GM19328 (cell line): ENCODE results near the gene SYT6.

Experiments used
- ATAC-seq: cut with Tn5 transposase; IDR thresholded peaks from one replicate; pipeline ENCODE4 v1.9.1; 2021; ENCODE audit warnings: mild to moderate bottlenecking, moderate library complexity; ENCODE audit not compliant: unreplicated experiment

The SYT6 gene, protein sequence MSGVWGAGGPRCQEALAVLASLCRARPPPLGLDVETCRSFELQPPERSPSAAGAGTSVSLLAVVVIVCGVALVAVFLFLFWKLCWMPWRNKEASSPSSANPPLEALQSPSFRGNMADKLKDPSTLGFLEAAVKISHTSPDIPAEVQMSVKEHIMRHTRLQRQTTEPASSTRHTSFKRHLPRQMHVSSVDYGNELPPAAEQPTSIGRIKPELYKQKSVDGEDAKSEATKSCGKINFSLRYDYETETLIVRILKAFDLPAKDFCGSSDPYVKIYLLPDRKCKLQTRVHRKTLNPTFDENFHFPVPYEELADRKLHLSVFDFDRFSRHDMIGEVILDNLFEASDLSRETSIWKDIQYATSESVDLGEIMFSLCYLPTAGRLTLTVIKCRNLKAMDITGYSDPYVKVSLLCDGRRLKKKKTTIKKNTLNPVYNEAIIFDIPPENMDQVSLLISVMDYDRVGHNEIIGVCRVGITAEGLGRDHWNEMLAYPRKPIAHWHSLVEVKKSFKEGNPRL

GRCh38 chr1:114153261-114154145, at the start of gene SYT6:
SYT6 (minus strand) TSS chr1:114153869; CDS start chr1:114153772, 97 bp downstream.
- ATAC-seq, result no peak

DNA sequence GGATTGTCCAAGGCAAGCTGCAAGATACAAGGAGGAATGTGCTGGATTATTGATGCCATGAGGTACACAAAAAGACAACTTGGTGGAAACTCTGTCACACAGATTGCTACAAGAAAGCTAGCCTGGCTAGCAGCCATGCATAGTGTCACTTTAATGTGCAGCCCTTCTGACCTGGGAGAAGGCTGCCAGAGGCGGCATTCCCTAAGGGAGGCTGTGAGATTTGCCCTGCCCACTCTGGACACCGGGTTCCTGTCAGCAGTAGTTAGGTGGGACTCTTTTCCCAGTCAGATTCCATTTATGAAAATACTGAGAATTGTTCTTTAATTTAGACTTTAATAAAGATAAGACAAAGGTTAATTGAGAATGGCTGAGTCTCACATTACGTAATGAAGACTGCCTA, 47.8 kb upstream of the SYT6 start:
- ATAC-seq, result no peak

DNA sequence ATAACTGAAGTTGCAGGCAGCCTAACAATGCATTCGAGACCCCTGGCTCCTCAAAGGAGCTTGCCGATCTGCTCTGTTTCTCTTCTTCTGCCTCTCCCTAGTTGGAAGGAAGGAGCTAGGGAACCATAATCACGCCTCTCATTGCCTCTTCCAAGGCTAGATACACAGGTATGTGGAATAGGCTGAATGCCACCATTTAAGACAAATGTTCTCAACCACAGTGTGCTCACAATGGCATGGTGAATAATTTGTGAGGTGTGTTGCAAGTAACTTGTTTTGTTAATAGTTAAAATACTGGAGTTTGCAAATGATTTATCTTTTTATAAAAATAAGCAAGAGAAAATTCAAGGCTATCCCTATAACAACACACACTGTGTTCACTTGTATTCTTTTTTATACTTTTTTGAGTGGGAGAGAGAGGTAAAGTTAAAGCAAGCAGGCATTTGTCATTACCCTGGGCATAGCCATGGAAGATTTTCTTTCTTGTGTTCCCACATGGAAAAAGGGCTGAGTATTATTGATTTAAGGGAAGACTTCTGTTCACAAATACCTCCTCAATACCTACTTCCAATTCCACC, 45.4 kb upstream of the SYT6 start:
- no peak for ATAC-seq

GRCh38 chr1:114196992-114197907, 43.6 kb upstream of the SYT6 start:
- no peak for ATAC-seq

DNA sequence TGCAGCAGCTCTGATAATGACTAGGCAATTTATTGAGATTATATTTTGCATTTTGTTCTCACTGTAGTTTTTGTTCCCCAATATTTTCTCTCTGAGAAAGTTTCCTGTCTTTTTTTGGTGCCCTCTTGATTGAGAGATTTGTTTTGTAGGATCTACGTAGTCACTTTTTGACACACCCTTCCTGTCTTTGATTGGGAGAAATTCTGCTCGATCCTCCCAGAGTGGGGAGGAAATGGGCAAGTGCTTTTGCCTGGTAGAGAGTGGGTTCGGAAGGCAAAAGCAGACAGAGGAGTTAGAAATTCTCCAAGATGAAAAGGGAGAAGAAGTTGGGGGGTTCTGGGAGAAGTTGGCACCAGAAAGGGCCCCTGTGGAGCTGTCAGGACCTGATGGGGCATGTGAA, 42.1 kb upstream of the SYT6 start:
- no peak for ATAC-seq

DNA sequence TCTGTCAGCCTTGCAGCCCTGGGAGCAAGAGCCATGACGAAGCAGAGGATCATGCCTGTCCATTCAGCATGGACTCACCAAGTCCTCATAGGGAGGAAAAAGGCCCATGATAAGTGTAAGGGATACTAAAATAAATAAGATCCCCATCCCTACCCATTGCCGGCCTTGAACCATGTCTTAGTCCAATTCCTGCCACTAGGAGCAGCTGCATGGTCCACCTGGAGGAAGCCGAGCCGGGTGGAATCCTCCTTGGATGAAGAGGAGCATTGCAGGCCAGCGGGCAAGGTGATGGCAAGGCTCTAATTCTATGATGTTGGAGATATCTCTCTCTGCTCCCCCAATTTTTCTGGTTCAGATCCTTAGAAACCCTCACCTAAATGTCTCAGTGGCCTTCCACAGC, 38.7 kb upstream of the SYT6 start:
- no peak for ATAC-seq

- ATAC-seq, result no peak
These were observed 35.7 kb upstream of the SYT6 start for GRCh38 chr1:114189398-114189797.

DNA sequence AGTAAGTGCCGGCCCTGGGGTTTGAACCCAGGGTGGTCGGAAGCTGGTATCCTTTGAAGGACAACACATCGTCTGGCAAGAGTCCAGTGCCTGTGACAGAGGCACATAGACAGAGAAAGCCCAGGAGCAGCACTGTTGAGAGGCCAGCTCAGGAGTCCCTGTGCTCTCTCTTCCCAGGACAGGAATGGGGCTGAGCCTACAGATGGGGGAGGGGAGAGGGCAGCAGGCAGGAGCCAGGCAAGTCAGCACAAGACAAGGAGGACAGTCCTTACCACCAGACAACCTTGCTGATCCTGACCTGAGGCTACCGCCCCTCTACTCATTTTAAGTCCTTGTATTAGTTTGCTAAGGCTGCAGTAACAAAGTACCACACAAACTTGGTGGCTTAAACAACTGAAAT, 27.7 kb upstream of the SYT6 start:
- no peak for ATAC-seq

GRCh38 chr1:114180742-114181141, 27.1 kb upstream of the SYT6 start:
- ATAC-seq, result no peak

GRCh38 chr1:114178936-114179335, 25.3 kb upstream of the SYT6 start:
- no peak for ATAC-seq

DNA sequence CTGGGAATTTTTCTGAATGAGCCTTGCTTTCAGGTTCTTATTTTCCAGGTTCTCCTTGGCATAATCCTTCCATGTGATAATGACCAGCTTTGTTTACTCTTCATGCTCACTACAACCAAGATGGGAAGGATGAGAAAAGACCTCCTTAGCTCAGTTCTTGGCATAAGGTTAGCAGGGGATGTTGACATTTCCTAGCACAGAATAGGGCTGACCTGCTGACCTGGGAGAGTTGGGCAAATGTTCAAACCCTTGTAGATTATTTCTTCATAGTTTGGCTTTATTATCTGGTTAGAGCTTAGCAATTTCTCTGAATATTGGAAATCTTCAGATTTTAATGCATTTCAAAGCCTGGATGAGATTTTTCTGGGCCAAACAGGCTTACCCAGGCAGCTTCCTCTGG, 23.6 kb upstream of the SYT6 start:
- no peak for ATAC-seq

DNA sequence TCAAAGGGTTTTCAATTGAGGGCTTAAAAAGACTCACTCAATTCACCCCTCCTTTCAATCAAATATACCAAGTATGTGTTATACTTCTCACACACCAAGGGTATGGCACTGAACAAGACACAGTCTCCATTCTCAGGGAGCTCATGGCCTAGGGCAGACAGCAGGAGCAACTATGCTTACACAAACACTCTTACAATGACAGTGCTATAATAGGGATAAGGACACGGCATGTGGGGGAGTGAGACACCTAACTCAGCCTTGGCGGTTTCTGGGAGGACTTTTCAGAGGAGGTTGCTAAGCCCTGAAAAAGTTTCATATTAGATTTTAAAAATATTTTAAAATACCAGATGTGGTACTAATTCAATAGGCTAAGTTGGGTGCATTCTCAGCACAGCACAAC, 22.7 kb upstream of the SYT6 start:
- no peak for ATAC-seq

DNA sequence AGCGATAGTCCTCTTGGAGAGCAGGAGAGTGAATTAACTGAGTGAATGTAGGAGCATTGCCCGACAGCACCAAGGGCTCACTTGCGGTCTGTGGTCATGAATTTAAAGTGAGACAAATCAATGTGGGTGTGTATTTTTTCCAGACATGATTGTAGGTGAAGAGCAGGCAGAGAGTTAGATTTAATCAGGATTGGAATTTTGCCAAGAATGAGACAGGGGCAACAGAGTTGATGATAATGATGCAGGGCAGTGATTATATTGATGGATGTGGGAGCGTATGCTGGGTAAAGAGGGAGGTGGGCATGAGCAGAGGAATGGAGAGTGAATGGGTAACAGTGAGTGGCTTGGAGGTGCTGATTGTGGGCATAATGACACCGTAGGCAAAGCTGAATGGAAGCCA, 20.0 kb upstream of the SYT6 start:
- no peak for ATAC-seq

GRCh38 chr1:114169509-114169908, 15.8 kb upstream of the SYT6 start:
- no peak for ATAC-seq

GRCh38 chr1:114167226-114167625, 13.6 kb upstream of the SYT6 start:
- ATAC-seq, result no peak

GRCh38 chr1:114164840-114165543, 11.3 kb upstream of the SYT6 start:
- no peak for ATAC-seq

DNA sequence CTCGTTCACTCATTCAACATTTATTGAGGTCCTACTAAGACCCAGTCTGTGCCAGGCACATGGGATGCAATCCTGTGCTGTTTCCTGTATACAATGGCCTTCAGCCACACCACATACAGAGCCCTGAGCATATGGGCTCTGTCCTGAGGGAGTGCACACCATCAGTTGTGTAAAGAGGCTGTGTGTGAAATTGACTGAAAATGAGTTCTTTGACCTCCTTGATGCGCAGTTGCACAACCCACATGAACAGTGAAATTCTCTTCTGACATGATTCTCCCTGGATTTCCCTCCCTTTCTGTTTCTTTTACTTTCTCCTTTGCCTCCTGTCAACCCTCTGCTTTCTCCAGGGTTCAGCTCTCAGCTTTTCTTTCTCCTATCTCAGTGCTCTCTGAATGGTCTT, 6.3 kb upstream of the SYT6 start:
- ATAC-seq, result no peak

DNA sequence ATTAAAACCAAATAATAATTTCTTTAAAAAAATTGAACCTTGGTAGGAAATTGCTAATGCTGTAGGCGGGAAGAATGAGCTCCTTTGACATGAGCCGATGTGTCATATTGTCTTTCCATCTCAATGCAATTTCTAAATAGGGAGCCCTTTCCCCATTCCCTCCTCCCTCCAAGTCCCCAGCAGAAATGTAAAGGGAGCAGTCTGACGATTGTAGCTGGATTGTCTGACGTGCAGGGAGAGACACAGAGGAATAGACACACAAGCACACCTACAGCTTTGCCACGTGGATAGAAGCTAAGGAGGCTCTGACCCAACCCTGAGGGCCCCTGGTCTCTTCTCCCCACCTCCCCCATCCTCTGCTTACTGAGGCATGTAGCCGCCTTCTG, 3.6 kb upstream of the SYT6 start:
- no peak for ATAC-seq

DNA sequence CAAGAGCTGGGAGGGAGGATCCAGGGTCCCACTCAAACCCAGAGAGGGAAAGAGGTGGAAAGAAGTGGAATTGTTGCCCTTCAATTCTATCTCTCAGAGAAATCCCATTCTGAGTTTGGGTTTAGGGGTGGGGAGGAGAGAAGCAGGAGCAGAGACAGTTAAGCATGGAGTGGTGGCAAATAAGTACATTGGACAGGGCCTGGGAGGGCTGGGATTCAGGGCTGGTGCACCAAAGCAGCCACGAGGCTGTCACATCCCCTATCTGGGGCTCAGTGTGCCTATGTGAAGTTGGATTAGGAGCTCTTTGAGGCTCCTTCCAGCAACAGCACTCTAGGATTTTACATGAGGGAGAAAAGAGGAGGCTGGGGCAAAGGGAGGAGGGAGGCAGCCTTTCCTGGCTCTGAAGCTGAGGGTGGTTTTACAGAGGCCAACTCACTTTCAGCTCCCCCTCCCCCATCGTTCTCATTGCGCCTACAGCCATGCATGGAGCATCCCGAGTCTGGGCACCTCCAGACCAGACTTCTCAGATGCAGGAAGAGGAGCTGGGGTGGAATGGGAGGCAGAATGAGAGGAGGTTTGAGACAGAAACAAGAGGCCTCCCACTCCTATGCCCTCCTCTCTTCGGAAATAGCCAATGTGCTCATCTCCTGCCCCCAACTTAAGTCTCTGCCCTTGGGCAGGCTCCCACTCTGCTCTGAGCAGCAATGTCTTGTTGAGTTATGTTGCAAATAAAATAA, 3.0 kb upstream of the SYT6 start:
- ATAC-seq, result no peak
